ENCODE results near the gene CRTC3. TPM values are rescaled to one million over a fixed set of nuclear protein-coding genes. Genes with fewer than 3 reads are reported as not detected.

Gene CRTC3
- total RNA-seq, 2 experiments from 2014 or later = 90.7 to 92.4 TPM

DNA sequence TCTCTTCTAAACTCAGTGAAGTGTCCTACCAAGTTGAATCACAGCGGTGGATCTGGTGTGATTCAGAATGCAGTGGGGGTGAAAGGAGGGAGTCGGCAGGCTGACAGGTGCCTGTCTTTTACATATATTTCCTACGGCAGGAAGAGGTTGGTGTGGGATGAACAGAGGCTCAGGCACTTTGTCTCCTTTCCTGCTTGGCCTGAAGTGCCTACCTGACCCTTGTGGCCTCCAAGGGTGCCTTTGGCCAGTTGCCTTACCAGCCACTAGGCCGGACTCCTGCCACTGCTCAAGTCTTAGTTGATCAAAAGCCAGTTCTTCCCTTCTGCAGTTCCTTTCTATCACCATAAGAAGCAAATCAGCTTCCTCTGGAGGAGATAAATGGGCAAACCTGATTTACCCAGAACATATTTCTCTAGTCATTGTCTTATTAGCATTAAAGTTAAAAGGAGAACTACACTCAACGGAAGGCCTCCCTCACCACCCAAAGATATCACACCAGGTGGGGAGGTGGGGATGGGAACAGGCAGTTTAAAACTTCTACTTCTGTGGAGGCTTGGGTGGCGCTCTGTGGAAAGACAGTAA, 52.1 kb downstream of the CRTC3 start:
- ChIA-PET POLR2A (interaction anchor here (0.9 to 3.3 kb wide), 4 partner anchors 18 to 52 kb away, joined by 3 to 10 read pairs (median 6); partner anchors contain the start of gene CRTC3), CTCF (no interaction called here)
- peak; percentile 72 for ATAC-seq (ENCODE audit: poor library complexity)
- Mint-ChIP-seq H3K27ac (peak overlapping the region; percentile 89), H3K4me1 (ENCODE audit: low read depth) (peaks cover 67% of the 10 kb centered on the region), H3K36me3 (ENCODE audit: low read depth) (peaks cover 35% of the 10 kb centered on the region), H3K9me3 (no peaks in the 10 kb centered on the region), H3K27me3 (no peaks in the 10 kb centered on the region), H3K4me3 (peak overlapping the region; percentile 78)
- H3K27me3 ChIP-seq (ENCODE audit: control insufficient read depth in 1 of 2, insufficient read depth in 2 of 2, low read length in 2 of 2) = no peaks in the 10 kb centered on the region
- H3K4me1 ChIP-seq (ENCODE audit: insufficient read depth, low read length) = peaks cover 48% of the 10 kb centered on the region
- no peaks in the 10 kb centered on the region for H3K9me3 ChIP-seq (ENCODE audit: control insufficient read depth in 1 of 2, insufficient read depth in 1 of 2, low read length in 2 of 2)
- peaks cover 5% of the 10 kb centered on the region for H3K36me3 ChIP-seq (ENCODE audit: insufficient read depth, low read length)
- peak in 3 of 14 experiments; percentile 13 to 56 (median 26) for DNase-seq
- H3K27ac ChIP-seq (ENCODE audit: low read depth in 1 of 2, low read length in 2 of 2) = peak overlapping the region; percentile 22 to 44
- intact Hi-C loops (cut with DNase I, micrococcal nuclease) = loop anchor here in 1 of 2 experiments (1.0 kb wide), 2 partner anchors 8 to 12 kb away; no protein-coding TSS in a partner anchor
- H3K4me3 ChIP-seq (ENCODE audit: low read length) = no peak overlapping the region
- TF ChIP-seq, protein P1, sequence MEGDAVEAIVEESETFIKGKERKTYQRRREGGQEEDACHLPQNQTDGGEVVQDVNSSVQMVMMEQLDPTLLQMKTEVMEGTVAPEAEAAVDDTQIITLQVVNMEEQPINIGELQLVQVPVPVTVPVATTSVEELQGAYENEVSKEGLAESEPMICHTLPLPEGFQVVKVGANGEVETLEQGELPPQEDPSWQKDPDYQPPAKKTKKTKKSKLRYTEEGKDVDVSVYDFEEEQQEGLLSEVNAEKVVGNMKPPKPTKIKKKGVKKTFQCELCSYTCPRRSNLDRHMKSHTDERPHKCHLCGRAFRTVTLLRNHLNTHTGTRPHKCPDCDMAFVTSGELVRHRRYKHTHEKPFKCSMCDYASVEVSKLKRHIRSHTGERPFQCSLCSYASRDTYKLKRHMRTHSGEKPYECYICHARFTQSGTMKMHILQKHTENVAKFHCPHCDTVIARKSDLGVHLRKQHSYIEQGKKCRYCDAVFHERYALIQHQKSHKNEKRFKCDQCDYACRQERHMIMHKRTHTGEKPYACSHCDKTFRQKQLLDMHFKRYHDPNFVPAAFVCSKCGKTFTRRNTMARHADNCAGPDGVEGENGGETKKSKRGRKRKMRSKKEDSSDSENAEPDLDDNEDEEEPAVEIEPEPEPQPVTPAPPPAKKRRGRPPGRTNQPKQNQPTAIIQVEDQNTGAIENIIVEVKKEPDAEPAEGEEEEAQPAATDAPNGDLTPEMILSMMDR (IDR thresholded peaks at IDR 0.05) = no peak

DNA sequence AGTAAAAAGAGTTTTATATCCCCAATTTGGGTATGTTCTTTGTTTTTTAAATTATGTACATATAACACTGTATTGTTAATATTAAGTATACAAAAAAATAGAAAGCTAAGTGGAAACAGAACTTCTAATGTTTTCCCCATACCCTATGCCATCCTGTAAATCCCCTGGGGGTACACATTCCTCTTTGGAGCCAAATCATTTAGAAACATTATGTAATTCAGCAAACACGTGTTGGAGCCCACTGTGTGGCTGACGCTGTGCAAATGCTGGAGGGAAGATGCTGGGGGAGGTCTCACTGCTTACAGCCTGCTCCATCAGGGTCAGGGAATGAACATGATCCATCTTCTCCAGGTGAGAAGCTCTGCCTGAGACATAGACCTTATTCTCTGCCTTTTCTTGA, 52.8 kb downstream of the CRTC3 start:
- Histone ChIP-seq H3K4me1 (ENCODE audit: insufficient read depth, low read length) (peaks cover 52% of the 10 kb centered on the region), H3K9me3 (ENCODE audit: control insufficient read depth in 1 of 2, insufficient read depth in 1 of 2, low read length in 2 of 2) (no peaks in the 10 kb centered on the region), H3K4me3 (ENCODE audit: low read length) (no peak overlapping the region), H3K27me3 (ENCODE audit: control insufficient read depth in 1 of 2, insufficient read depth in 2 of 2, low read length in 2 of 2) (no peaks in the 10 kb centered on the region), H3K27ac (ENCODE audit: low read depth in 1 of 2, low read length in 2 of 2) (peak overlapping the region in 1 of 2 donors; percentile 44), H3K36me3 (ENCODE audit: insufficient read depth, low read length) (peaks cover 5% of the 10 kb centered on the region)
- intact Hi-C loops (cut with DNase I, micrococcal nuclease) = loop anchor here in 1 of 2 experiments (1.0 kb wide), 1 partner anchor 8 kb away; no protein-coding TSS in a partner anchor
- TF ChIP-seq, protein P1 (IDR thresholded peaks at IDR 0.05) = no peak
- DNase-seq (no peak), ATAC-seq (ENCODE audit: poor library complexity) (no peak)
- H3K27ac Mint-ChIP-seq = peak overlapping the region; percentile 89
- H3K9me3 Mint-ChIP-seq = no peaks in the 10 kb centered on the region
- peak overlapping the region; percentile 9 for H3K4me3 Mint-ChIP-seq
- H3K36me3 Mint-ChIP-seq (ENCODE audit: low read depth) = peaks cover 42% of the 10 kb centered on the region
- H3K4me1 Mint-ChIP-seq (ENCODE audit: low read depth) = peaks cover 67% of the 10 kb centered on the region
- POLR2A ChIA-PET = interaction anchor here (0.9 to 3.3 kb wide), 4 partner anchors 19 to 52 kb away, joined by 3 to 10 read pairs (median 6); partner anchors contain the start of gene CRTC3
- CTCF ChIA-PET = no interaction called here
- H3K27me3 Mint-ChIP-seq = no peaks in the 10 kb centered on the region

DNA sequence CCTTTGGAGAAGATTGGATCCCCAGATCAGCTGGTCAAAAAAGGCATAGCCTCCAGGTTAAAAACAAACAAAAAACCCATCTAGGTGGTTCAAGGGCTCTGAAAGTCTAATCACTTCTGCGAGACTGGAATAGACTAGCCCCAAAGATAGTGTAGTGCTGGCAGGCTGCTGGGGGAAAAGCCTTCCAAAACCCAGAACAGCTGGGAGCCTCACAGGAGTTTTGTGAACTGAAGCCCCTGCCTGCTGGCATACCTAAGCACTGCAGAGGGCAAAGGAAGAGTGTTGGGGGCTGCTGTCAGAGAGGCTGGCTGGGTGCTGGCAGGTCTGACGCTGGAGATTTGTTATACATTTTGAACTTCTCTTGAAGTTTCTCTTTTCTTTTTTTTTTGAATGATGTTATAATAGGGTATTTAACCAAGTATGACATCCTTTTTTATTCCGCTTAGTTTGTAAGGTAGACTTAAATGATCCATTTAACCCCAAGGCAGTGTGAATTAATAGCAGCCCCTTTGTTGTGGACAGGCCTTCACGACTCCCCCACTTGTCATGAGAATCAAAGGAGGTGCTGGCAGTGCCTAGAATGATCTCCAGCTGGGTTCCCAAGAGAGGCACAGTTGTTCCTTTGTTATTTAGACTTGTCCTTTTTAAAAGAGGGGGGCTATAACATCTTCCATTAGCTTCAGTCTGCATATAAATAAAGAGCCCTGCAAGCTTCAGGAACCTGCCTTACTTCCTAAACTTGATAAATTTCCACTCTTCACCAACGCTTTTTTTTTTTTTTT, 53.9 kb downstream of the CRTC3 start:
- peak overlapping the region; percentile 89 for H3K27ac Mint-ChIP-seq
- peaks cover 59% of the 10 kb centered on the region for H3K4me1 ChIP-seq (ENCODE audit: insufficient read depth, low read length)
- H3K9me3 Mint-ChIP-seq = no peaks in the 10 kb centered on the region
- ChIA-PET POLR2A (interaction anchor here (1.5 to 4.0 kb wide), 5 partner anchors 11 to 348 kb away, joined by 3 to 10 read pairs (median 8); partner anchors contain the start of gene CRTC3), CTCF (interaction anchor here (0.6 kb wide), 1 partner anchor 57 kb away, joined by 4 read pairs; no protein-coding TSS in a partner anchor)
- no peaks in the 10 kb centered on the region for H3K27me3 ChIP-seq (ENCODE audit: control insufficient read depth in 1 of 2, insufficient read depth in 2 of 2, low read length in 2 of 2)
- H3K36me3 Mint-ChIP-seq (ENCODE audit: low read depth) = peaks cover 49% of the 10 kb centered on the region
- TF ChIP-seq, protein P1 (IDR thresholded peaks at IDR 0.05) = no peak
- no peak for ATAC-seq (ENCODE audit: poor library complexity)
- no peak for DNase-seq
- H3K27me3 Mint-ChIP-seq = no peaks in the 10 kb centered on the region
- no peak overlapping the region for H3K4me3 ChIP-seq (ENCODE audit: low read length)
- no peak overlapping the region for H3K27ac ChIP-seq (ENCODE audit: low read depth in 1 of 2, low read length in 2 of 2)
- H3K4me3 Mint-ChIP-seq = no peak overlapping the region
- intact Hi-C loops (cut with DNase I, micrococcal nuclease) = no loop called here
- peaks cover 6% of the 10 kb centered on the region for H3K36me3 ChIP-seq (ENCODE audit: insufficient read depth, low read length)
- peaks cover 66% of the 10 kb centered on the region for H3K4me1 Mint-ChIP-seq (ENCODE audit: low read depth)
- H3K9me3 ChIP-seq (ENCODE audit: control insufficient read depth in 1 of 2, insufficient read depth in 1 of 2, low read length in 2 of 2) = no peaks in the 10 kb centered on the region

All from CD4-positive, alpha-beta T cell (primary cell).